ENCODE data around the gene KLF11.
"Not testable (repeated sequence)": the region's sequence is repeated elsewhere in the genome, so short reads cannot be mapped to it uniquely, and the experiment has no call there.

- not testable (repeated sequence) for TF ChIP-seq POLR2A, CTCF (IDR thresholded peaks at IDR 0.05)
These were observed 29.5 kb upstream of the KLF11 start for GRCh38 chr2:10013651-10014417.

All from lower leg skin (tissue), 3 donors.